MCF 10A (cell line): ENCODE measurements around the gene CRIM1. TPM values are rescaled to one million over a fixed set of nuclear protein-coding genes. Genes with fewer than 3 reads are reported as not detected.
A peak's percentile ranks its signal among the peaks of the same experiment; 100 is the strongest.

Experiments used
- BruUV-seq: library from RNA; stranded (reverse); fragments of 400-500 nt; replicated peaks from 2 replicates; lab custom pipeline; 2021; lab: Mats Ljungman, UMichigan
- CTCF ChIA-PET: fragments of 300-600 bp; sonication (Branson Sonifier 250); formaldehyde crosslinking; extraction: SDS; loops from one replicate; lab custom pipeline; 2021; ENCODE audit warnings: antibody characterized with exemption, inconsistent platforms; lab: Yijun Ruan, JAX
- POLR2A ChIA-PET: fragments of 300-600, 350-650 bp; sonication (Branson Sonifier 250); formaldehyde crosslinking; extraction: SDS; loops from one replicate; lab custom pipeline; 2020; ENCODE audit warnings: antibody characterized with exemption, inconsistent platforms; lab: Yijun Ruan, JAX
- DNase-seq: peaks from one replicate; pipeline ENCODE4 v3.0.0-alpha.2; 2018; ENCODE audit not compliant: unreplicated experiment
- H3K27ac Mint-ChIP-seq: one replicate; pipeline ENCODE4 v1.8.0; 2022; ENCODE audit warnings: mild to moderate bottlenecking, low read depth, mixed read lengths; ENCODE audit not compliant: unreplicated experiment
- H3K27me3 Mint-ChIP-seq: one replicate; pipeline ENCODE4 v1.8.0; 2022; ENCODE audit warnings: mixed read lengths; ENCODE audit not compliant: insufficient read depth, unreplicated experiment
- H3K36me3 Mint-ChIP-seq: one replicate; pipeline ENCODE4 v1.8.0; 2022; ENCODE audit warnings: mild to moderate bottlenecking, moderate library complexity, mixed read lengths; ENCODE audit not compliant: insufficient read depth, unreplicated experiment
- H3K4me1 Mint-ChIP-seq: one replicate; pipeline ENCODE4 v1.8.0; 2022; ENCODE audit warnings: mixed read lengths; ENCODE audit not compliant: insufficient read depth, unreplicated experiment
- H3K4me3 Mint-ChIP-seq: one replicate; pipeline ENCODE4 v1.8.0; 2022; ENCODE audit warnings: mild to moderate bottlenecking, moderate library complexity, mixed read lengths; ENCODE audit not compliant: unreplicated experiment
- H3K9me3 Mint-ChIP-seq: one replicate; pipeline ENCODE4 v1.8.0; 2022; ENCODE audit warnings: mixed read lengths; ENCODE audit not compliant: unreplicated experiment
- intact Hi-C: fragments of 100-400 bp; cut with micrococcal nuclease; formaldehyde crosslinking; loops from 2 replicates; pipeline ENCODE4 v1.14.1; 2022
- total RNA-seq: library from RNA; stranded (reverse); gene quantifications from 2 replicates; pipeline ENCODE4 v1.2.3, GENCODE V29; 2022
- TF ChIP-seq, protein P1 (sequence below): fragments of 200-600 bp; IDR thresholded peaks from one replicate; pipeline ENCODE4 v1.8.0; 2022; ENCODE audit warnings: antibody characterized with exemption, mild to moderate bottlenecking; ENCODE audit not compliant: unreplicated experiment

Gene CRIM1
- total RNA-seq, 1 experiment from 2014 or later: 185 TPM

DNA sequence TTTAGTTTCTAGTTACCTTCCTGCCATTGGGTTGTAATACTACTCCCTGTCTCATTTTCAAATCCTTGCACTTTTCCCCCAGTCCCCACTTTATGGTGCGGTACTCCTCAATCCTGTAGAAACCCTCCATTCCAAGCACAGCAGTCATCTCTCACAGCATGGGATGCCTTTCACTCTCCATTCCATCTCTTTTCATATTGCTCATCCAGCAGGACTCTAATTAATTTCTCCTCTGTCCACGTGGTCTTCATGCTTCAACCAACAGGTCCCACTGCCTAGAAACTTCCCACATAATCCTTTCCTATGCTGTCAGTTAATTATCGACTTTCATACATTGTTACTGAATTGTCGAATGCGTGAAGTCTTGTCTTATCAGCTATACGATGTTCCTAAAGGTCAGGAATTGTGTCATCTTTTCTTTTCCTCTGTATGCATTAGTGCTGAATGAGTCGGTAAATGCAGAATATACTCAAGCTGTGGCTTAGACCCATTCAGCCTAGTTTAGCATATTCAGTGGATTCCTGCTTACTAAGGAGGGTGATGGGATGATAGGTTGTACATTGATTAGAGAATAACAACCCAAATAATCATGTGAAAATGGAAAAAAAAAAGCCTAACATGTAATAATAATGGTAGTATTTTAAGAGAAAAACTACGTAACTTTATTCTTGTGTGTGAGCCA is 89.7 kb downstream of the CRIM1 start:
- TSS peak; percentile 2 for BruUV-seq
- Mint-ChIP-seq H3K4me3 (no peak overlapping the region), H3K27ac (peak overlapping the region; percentile 6), H3K36me3 (peaks cover 50% of the 10 kb centered on the region), H3K27me3 (no peaks in the 10 kb centered on the region), H3K4me1 (peaks cover 22% of the 10 kb centered on the region), H3K9me3 (no peaks in the 10 kb centered on the region)
- TF ChIP-seq, protein P1, sequence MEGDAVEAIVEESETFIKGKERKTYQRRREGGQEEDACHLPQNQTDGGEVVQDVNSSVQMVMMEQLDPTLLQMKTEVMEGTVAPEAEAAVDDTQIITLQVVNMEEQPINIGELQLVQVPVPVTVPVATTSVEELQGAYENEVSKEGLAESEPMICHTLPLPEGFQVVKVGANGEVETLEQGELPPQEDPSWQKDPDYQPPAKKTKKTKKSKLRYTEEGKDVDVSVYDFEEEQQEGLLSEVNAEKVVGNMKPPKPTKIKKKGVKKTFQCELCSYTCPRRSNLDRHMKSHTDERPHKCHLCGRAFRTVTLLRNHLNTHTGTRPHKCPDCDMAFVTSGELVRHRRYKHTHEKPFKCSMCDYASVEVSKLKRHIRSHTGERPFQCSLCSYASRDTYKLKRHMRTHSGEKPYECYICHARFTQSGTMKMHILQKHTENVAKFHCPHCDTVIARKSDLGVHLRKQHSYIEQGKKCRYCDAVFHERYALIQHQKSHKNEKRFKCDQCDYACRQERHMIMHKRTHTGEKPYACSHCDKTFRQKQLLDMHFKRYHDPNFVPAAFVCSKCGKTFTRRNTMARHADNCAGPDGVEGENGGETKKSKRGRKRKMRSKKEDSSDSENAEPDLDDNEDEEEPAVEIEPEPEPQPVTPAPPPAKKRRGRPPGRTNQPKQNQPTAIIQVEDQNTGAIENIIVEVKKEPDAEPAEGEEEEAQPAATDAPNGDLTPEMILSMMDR: no peak
- CTCF ChIA-PET: interaction anchor here (0.7 kb wide), 1 partner anchor 53 kb away, joined by 3 read pairs; no protein-coding TSS in a partner anchor
- POLR2A ChIA-PET: interaction anchor here (1.3 kb wide), 1 partner anchor 11 kb away, joined by 3 read pairs; no protein-coding TSS in a partner anchor
- intact Hi-C loops: no loop called here
- DNase-seq: no peak

DNA sequence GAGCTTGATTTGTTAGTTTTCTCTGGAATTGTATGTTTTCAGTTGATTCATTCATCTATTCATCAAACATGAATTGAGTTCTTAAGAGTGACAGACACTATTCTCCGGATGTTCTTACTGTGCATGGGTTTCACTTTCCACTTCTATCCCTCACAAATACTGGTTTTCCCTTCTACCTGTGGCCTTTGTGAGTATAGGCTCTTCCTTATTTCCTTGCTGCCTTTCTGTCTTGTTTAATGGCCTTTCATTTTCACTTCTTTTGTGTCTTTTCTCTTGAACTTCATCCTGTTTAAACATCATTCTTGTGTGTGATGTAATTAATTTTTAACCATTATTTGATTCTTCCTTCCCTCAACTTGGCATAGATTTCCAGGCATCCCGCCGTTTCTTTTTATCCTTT is 90.7 kb downstream of the CRIM1 start:
- H3K27ac Mint-ChIP-seq: no peak overlapping the region
- no peaks in the 10 kb centered on the region for H3K9me3 Mint-ChIP-seq
- ChIA-PET POLR2A (no interaction called here), CTCF (no interaction called here)
- TF ChIP-seq, protein P1: no peak
- H3K4me3 Mint-ChIP-seq: no peak overlapping the region
- BruUV-seq: no TSS peak
- H3K27me3 Mint-ChIP-seq: no peaks in the 10 kb centered on the region
- H3K36me3 Mint-ChIP-seq: peaks cover 43% of the 10 kb centered on the region
- DNase-seq: no peak
- intact Hi-C loops: no loop called here
- H3K4me1 Mint-ChIP-seq: peaks cover 31% of the 10 kb centered on the region

DNA sequence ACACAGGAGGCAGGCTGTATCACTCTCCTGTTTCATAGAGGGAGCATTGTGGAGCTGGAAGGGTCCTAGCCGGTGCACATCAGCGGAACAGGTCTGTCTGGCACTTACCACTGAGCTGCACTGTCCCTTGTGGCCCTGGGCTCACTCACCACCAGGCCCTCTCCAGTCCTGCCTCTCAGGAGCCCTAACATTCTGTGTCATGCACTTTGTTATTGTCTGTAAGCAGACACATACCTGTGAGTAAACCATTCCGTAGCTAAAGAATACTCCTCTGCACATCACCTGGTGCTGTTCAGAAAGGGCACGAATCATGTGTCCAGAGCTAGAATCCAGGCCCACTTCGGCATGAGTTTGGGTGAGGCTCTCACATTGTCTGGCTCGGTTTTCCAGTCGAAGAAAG is 93.6 kb downstream of the CRIM1 start:
- POLR2A ChIA-PET: interaction anchor here (0.6 to 3.4 kb wide), 10 partner anchors 9 to 81 kb away, joined by 3 to 25 read pairs (median 3); no protein-coding TSS in a partner anchor
- CTCF ChIA-PET: interaction anchor here (1.0 to 5.7 kb wide), 5 partner anchors 8 to 96 kb away, joined by 3 to 32 read pairs (median 5); no protein-coding TSS in a partner anchor
- TF ChIP-seq, protein P1: no peak
- Mint-ChIP-seq H3K27me3 (no peaks in the 10 kb centered on the region), H3K27ac (no peak overlapping the region), H3K36me3 (peaks cover 14% of the 10 kb centered on the region), H3K9me3 (no peaks in the 10 kb centered on the region), H3K4me3 (no peak overlapping the region), H3K4me1 (peaks cover 43% of the 10 kb centered on the region)
- DNase-seq: no peak
- intact Hi-C loops: no loop called here
- BruUV-seq: no TSS peak

DNA sequence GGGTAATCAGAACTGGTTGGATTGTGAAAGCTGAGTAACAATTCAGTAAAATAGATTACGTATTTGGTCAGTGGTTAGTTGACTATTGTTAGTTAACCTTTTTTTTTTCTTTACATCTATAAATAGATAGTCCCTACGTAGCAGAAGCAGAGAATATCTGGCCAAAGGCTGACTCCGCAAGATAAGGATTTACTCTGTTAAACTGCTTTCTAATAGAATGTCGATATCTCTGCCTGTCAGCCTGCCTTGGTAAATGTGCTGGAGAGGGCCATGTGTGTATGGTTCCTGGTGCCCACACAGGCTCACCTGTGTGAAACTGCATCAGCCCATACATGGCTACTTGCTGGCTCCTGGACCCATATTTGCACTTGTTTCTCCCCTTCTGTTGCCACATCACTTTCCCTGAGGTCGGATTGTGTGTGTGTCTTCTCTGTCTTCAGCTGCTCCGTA is 94.4 kb downstream of the CRIM1 start:
- Mint-ChIP-seq H3K9me3 (no peaks in the 10 kb centered on the region), H3K36me3 (peaks cover 6% of the 10 kb centered on the region), H3K27ac (peak overlapping the region; percentile 5), H3K4me1 (peaks cover 42% of the 10 kb centered on the region), H3K27me3 (no peaks in the 10 kb centered on the region), H3K4me3 (no peak overlapping the region)
- TF ChIP-seq, protein P1: no peak
- no TSS peak for BruUV-seq
- ChIA-PET POLR2A (interaction anchor here (0.6 to 3.4 kb wide), 10 partner anchors 9 to 82 kb away, joined by 3 to 25 read pairs (median 7); no protein-coding TSS in a partner anchor), CTCF (interaction anchor here (1.1 to 5.7 kb wide), 2 partner anchors 9 to 10 kb away, joined by 3 to 32 read pairs; no protein-coding TSS in a partner anchor)
- no peak for DNase-seq
- intact Hi-C loops: no loop called here
